ENCODE data around the gene C5orf52. TPM values are rescaled to one million over a fixed set of nuclear protein-coding genes. Genes with fewer than 3 reads are reported as not detected.
"Not testable (repeated sequence)": the region's sequence is repeated elsewhere in the genome, so short reads cannot be mapped to it uniquely, and the experiment has no call there.

C5orf52 gene
- total RNA-seq, 1 experiment from 2014 or later: not detected

GRCh38 chr5:157681048-157681447 lies 9.7 kb downstream of the C5orf52 start:
- H3K9me3 Mint-ChIP-seq: no peaks in the 10 kb centered on the region
- ChIA-PET POLR2A (no interaction called here), CTCF (interaction anchor here (1.4 to 1.7 kb wide), 3 partner anchors 9 to 62 kb away, joined by 3 to 13 read pairs (median 13); partner anchors contain the start of gene LSM11)
- no peaks in the 10 kb centered on the region for H3K27me3 Mint-ChIP-seq (ENCODE audit: low read depth)
- no peak overlapping the region for H3K4me3 Mint-ChIP-seq
- H3K36me3 Mint-ChIP-seq: no peaks in the 10 kb centered on the region
- no peaks in the 10 kb centered on the region for H3K4me1 Mint-ChIP-seq
- DNase-seq (ENCODE audit: low spot score): no peak
- no peak for TF ChIP-seq RORB (CRISPR knock-in tag; IDR thresholded peaks at IDR 0.05)
- no peak for TF ChIP-seq E2F5 (CRISPR knock-in tag; IDR thresholded peaks at IDR 0.05)
- TF ChIP-seq, protein P1, sequence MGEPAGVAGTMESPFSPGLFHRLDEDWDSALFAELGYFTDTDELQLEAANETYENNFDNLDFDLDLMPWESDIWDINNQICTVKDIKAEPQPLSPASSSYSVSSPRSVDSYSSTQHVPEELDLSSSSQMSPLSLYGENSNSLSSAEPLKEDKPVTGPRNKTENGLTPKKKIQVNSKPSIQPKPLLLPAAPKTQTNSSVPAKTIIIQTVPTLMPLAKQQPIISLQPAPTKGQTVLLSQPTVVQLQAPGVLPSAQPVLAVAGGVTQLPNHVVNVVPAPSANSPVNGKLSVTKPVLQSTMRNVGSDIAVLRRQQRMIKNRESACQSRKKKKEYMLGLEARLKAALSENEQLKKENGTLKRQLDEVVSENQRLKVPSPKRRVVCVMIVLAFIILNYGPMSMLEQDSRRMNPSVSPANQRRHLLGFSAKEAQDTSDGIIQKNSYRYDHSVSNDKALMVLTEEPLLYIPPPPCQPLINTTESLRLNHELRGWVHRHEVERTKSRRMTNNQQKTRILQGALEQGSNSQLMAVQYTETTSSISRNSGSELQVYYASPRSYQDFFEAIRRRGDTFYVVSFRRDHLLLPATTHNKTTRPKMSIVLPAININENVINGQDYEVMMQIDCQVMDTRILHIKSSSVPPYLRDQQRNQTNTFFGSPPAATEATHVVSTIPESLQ (CRISPR knock-in tag; IDR thresholded peaks at IDR 0.05): no peak
- no peak for TF ChIP-seq TP53 (CRISPR knock-in tag; IDR thresholded peaks at IDR 0.05)
- no peak for TF ChIP-seq NR2C2 (CRISPR knock-in tag; IDR thresholded peaks at IDR 0.05)
- no peak for TF ChIP-seq OVOL2 (CRISPR knock-in tag; IDR thresholded peaks at IDR 0.05; ENCODE audit: borderline replicate concordance)
- H3K27ac Mint-ChIP-seq: no peak overlapping the region
- ATAC-seq: no peak

GRCh38 chr5:157682257-157682656 lies 10.9 kb downstream of the C5orf52 start:
- ChIA-PET CTCF (interaction anchor here (1.4 to 1.7 kb wide), 3 partner anchors 8 to 61 kb away, joined by 3 to 13 read pairs (median 13); partner anchors contain the start of gene LSM11), POLR2A (no interaction called here)
- TF ChIP-seq TP53 (CRISPR knock-in tag; IDR thresholded peaks at IDR 0.05) (no peak), MXD4 (CRISPR knock-in tag; IDR thresholded peaks at IDR 0.05; ENCODE audit: borderline replicate concordance) (no peak), MYBL2 (CRISPR knock-in tag; IDR thresholded peaks at IDR 0.05) (no peak), GABPB1 (CRISPR knock-in tag; IDR thresholded peaks at IDR 0.05) (no peak), CREB1 (CRISPR knock-in tag; IDR thresholded peaks at IDR 0.05) (no peak)
- TF ChIP-seq, protein P2, sequence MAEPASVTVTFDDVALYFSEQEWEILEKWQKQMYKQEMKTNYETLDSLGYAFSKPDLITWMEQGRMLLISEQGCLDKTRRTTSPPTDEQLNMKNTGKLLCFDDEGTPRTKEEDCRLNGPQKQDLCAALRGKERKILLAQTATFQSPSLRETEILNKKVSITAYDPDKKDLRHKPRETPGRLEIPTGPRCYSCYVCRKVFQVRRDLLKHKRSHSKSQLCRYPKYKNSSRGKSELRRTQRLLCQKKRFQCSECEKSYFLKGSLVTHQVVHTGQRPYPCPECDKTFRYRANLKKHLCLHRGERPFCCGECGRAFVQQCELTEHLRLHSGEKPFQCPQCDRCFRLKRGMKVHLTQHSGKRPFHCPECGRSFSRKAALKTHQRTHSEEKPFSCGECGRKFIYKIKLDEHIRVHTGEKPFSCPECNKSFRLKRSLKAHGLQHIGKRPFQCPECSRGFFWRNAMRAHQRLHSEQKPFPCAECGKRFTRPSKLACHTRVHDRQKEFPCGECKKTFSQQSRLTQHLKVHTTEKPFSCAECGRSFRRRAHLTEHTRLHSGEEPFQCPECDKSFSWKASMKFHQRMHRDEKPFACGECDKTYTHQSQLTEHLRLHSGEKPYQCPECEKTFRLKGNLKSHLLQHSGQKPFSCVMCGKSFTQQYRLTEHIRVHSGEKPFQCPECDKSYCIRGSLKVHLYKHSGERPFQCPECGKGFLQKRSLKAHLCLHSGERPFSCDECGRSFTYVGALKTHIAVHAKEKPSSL (CRISPR knock-in tag; conservative IDR thresholded peaks at IDR 0.05): no peak
- Mint-ChIP-seq H3K4me3 (no peak overlapping the region), H3K27me3 (ENCODE audit: low read depth) (no peaks in the 10 kb centered on the region), H3K9me3 (no peaks in the 10 kb centered on the region), H3K27ac (no peak overlapping the region), H3K4me1 (no peaks in the 10 kb centered on the region), H3K36me3 (no peaks in the 10 kb centered on the region)
- ATAC-seq (no peak), DNase-seq (ENCODE audit: low spot score) (no peak)

GRCh38 chr5:157686276-157687197 lies 15.2 kb downstream of the C5orf52 start:
- H3K36me3 Mint-ChIP-seq; H3K27me3 Mint-ChIP-seq (ENCODE audit: low read depth); H3K4me1 Mint-ChIP-seq; POLR2A ChIA-PET; H3K9me3 Mint-ChIP-seq; H3K27ac Mint-ChIP-seq; ATAC-seq; H3K4me3 Mint-ChIP-seq; CTCF ChIA-PET; DNase-seq (ENCODE audit: low spot score): not testable (repeated sequence)

GRCh38 chr5:157687198-157687554 lies 15.8 kb downstream of the C5orf52 start:
- Mint-ChIP-seq H3K27ac (no peak overlapping the region), H3K4me3 (no peak overlapping the region), H3K27me3 (ENCODE audit: low read depth) (peaks cover 4% of the 10 kb centered on the region), H3K4me1 (no peaks in the 10 kb centered on the region), H3K36me3 (no peaks in the 10 kb centered on the region), H3K9me3 (peaks cover 9% of the 10 kb centered on the region)
- POLR2A ChIA-PET: no interaction called here
- no peak for ATAC-seq
- CTCF ChIA-PET: no interaction called here
- no peak for DNase-seq (ENCODE audit: low spot score)
- TF ChIP-seq NFE2L1 (CRISPR knock-in tag; IDR thresholded peaks at IDR 0.05) (no peak), ZBTB21 (CRISPR knock-in tag; IDR thresholded peaks at IDR 0.05; ENCODE audit: borderline replicate concordance) (no peak)

Data from WTC11 (cell line).